ENCODE measurements around the gene CTNNBL1.

GRCh38 chr20:37921341-37921929, 227.6 kb downstream of the CTNNBL1 start:
- TF ChIP-seq SMC3 (IDR thresholded peaks at IDR 0.05; ENCODE audit: low read depth, low read length), result no peak
- no peak for TF ChIP-seq CTCF (conservative IDR thresholded peaks at IDR 0.05; ENCODE audit: low read depth, low read length)
- no peak for TF ChIP-seq POLR2A (IDR thresholded peaks at IDR 0.05; ENCODE audit: low read depth, low read length)
- no peak for TF ChIP-seq RFX5 (IDR thresholded peaks at IDR 0.05; ENCODE audit: low read depth, low read length)
